Measurements from ENCODE around the gene UGT1A1. TPM values are rescaled to one million over a fixed set of nuclear protein-coding genes. Genes with fewer than 3 reads are reported as not detected.

The UGT1A1 gene
- total and polyA plus RNA-seq, 9 of the 15 experiments (the other 6 are each of a cell fraction or from before 2014, with no cell fraction given): not detected

DNA sequence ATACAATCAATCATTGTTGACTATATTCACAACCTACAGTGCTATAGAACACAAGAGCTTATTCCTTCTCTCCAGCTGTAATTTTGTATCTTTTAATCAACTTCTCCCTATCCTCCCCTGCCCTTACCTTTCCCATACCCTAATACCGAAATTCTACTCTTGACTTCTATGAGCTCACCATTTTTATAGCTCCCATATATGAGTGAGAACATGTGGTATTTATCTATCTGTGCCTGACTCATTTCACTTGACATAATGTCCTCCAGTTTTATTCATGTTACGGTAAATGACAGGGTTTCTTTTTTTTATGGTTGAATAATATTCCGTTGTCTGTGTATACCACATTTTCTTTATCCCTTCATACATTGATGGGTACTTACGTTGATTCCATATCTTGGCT lies 20.7 kb downstream of the UGT1A1 start:
- Histone ChIP-seq H3K36me3 (ENCODE audit: control insufficient read depth, insufficient read depth, low read length) (no peaks in the 10 kb centered on the region), H3K27ac (ENCODE audit: extremely low read depth, low read depth, low read length) (no peak overlapping the region), H3K9ac (ENCODE audit: insufficient read depth in 1 of 2, low read depth in 2 of 2, low read length in 2 of 2) (no peak overlapping the region), H3K4me2 (ENCODE audit: insufficient read depth, low read length) (no peak overlapping the region), H3K9me1 (ENCODE audit: control insufficient read depth, insufficient read depth, low read length) (no peaks in the 10 kb centered on the region), H3K4me1 (replicated peaks in 1 of 2; ENCODE audit: control insufficient read depth in 2 of 2, insufficient read depth in 2 of 2, low read length in 2 of 2) (no peaks in the 10 kb centered on the region), H3K4me3 (no peak overlapping the region), H3K9me3 (replicated peaks; ENCODE audit: control insufficient read depth, insufficient read depth, low read depth, low read length) (no peaks in the 10 kb centered on the region), H3K79me2 (ENCODE audit: control insufficient read depth, insufficient read depth, low read length) (no peaks in the 10 kb centered on the region), H4K20me1 (replicated peaks; ENCODE audit: control insufficient read depth, insufficient read depth, low read length) (no peaks in the 10 kb centered on the region), H2AFZ (ENCODE audit: low read depth, low read length) (no peak overlapping the region), H3K27me3 (ENCODE audit: control insufficient read depth in 2 of 2, insufficient read depth in 2 of 2, low read length in 2 of 2) (no peaks in the 10 kb centered on the region)
- intact Hi-C loops (cut with micrococcal nuclease): no loop called here
- DNase-seq (ENCODE audit: extremely low read depth in 1 of 4, low spot score in 3 of 4) (no peak), FAIRE-seq (no peak), ATAC-seq (no peak)
- POLR2A ChIA-PET: interaction anchor here (1.2 kb wide), 1 partner anchor 11 kb away, joined by 5 read pairs; no protein-coding TSS in a partner anchor
- in situ Hi-C loops (cut with MboI): no loop called here
- CTCF ChIA-PET (ENCODE audit: low intra/inter-chr PET ratio): no interaction called here
- 3% methylated on average over 4 of the region's 4 CpGs for WGBS (ENCODE audit: insufficient coverage, low coverage, missing lambda C conversion rate)
- no TSS peak for BruUV-seq (replicated peaks)
- TF ChIP-seq, protein P1, sequence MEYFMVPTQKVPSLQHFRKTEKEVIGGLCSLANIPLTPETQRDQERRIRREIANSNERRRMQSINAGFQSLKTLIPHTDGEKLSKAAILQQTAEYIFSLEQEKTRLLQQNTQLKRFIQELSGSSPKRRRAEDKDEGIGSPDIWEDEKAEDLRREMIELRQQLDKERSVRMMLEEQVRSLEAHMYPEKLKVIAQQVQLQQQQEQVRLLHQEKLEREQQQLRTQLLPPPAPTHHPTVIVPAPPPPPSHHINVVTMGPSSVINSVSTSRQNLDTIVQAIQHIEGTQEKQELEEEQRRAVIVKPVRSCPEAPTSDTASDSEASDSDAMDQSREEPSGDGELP (CRISPR knock-in tag; IDR thresholded peaks at IDR 0.05; ENCODE audit: borderline replicate concordance): no peak
- TF ChIP-seq MTA1 (IDR thresholded peaks at IDR 0.05; ENCODE audit: borderline replicate concordance) (no peak), MCM3 (IDR thresholded peaks at IDR 0.05) (no peak), BRCA1 (IDR thresholded peaks at IDR 0.05) (no peak), BRCA1 (CRISPR knock-in tag; IDR thresholded peaks at IDR 0.05) (no peak)

DNA sequence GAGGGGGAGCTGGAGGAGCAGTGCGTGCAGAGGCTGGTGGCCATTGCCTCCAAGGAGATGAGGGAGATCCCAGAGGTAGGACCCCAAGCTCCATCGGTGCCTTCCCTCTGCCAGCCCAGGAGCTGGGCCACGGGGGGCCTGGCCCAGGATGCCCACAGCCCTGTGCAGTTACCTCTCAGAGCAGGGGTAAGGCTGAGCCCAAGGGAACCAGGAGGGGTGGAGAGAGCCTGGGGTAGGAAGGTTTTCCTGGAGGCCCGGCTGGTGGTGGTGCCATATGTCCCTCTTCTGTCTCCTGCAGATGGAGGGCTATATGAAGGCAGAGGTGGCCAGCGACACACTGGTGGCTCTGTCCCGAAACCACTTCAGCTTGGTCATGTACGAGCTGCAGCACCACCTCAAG lies 29.5 kb downstream of the UGT1A1 start:
- H3K4me1 ChIP-seq (replicated peaks in 1 of 2; ENCODE audit: control insufficient read depth in 2 of 2, insufficient read depth in 2 of 2, low read length in 2 of 2): no peaks in the 10 kb centered on the region; a peak in 1 of 5 replicates
- no peak overlapping the region for H3K27ac ChIP-seq (ENCODE audit: extremely low read depth, low read depth, low read length)
- no peaks in the 10 kb centered on the region for H4K20me1 ChIP-seq (replicated peaks; ENCODE audit: control insufficient read depth, insufficient read depth, low read length)
- BruUV-seq (replicated peaks): no TSS peak
- no peaks in the 10 kb centered on the region for H3K9me3 ChIP-seq (replicated peaks; ENCODE audit: control insufficient read depth, insufficient read depth, low read depth, low read length)
- in situ Hi-C loops (cut with MboI): no loop called here
- no peak overlapping the region for H3K4me2 ChIP-seq (ENCODE audit: insufficient read depth, low read length)
- no peak for DNase-seq (ENCODE audit: extremely low read depth in 1 of 4, low spot score in 3 of 4)
- no peaks in the 10 kb centered on the region for H3K36me3 ChIP-seq (ENCODE audit: control insufficient read depth, insufficient read depth, low read length)
- no peaks in the 10 kb centered on the region for H3K9me1 ChIP-seq (ENCODE audit: control insufficient read depth, insufficient read depth, low read length)
- POLR2A ChIA-PET: no interaction called here
- no peak for FAIRE-seq
- 0% methylated on average over 4 of the region's 7 CpGs for WGBS (ENCODE audit: insufficient coverage, low coverage, missing lambda C conversion rate)
- peaks cover 0 to 41% of the 10 kb centered on the region in 2 experiments; a peak in 2 of 5 replicates for H3K27me3 ChIP-seq (ENCODE audit: control insufficient read depth in 2 of 2, insufficient read depth in 2 of 2, low read length in 2 of 2)
- CTCF ChIA-PET (ENCODE audit: low intra/inter-chr PET ratio): no interaction called here
- no peak overlapping the region for H3K9ac ChIP-seq (ENCODE audit: insufficient read depth in 1 of 2, low read depth in 2 of 2, low read length in 2 of 2)
- intact Hi-C loops (cut with micrococcal nuclease): no loop called here
- ATAC-seq: no peak
- TF ChIP-seq HDAC2 (IDR thresholded peaks at IDR 0.05): no peak
- TF ChIP-seq CHD1 (IDR thresholded peaks at IDR 0.05; ENCODE audit: low read length): no peak
- no peak for TF ChIP-seq NR1H2 (CRISPR knock-in tag; IDR thresholded peaks at IDR 0.05)
- TF ChIP-seq TCF3 (CRISPR knock-in tag; IDR thresholded peaks at IDR 0.05): no peak
- TF ChIP-seq, protein P2, sequence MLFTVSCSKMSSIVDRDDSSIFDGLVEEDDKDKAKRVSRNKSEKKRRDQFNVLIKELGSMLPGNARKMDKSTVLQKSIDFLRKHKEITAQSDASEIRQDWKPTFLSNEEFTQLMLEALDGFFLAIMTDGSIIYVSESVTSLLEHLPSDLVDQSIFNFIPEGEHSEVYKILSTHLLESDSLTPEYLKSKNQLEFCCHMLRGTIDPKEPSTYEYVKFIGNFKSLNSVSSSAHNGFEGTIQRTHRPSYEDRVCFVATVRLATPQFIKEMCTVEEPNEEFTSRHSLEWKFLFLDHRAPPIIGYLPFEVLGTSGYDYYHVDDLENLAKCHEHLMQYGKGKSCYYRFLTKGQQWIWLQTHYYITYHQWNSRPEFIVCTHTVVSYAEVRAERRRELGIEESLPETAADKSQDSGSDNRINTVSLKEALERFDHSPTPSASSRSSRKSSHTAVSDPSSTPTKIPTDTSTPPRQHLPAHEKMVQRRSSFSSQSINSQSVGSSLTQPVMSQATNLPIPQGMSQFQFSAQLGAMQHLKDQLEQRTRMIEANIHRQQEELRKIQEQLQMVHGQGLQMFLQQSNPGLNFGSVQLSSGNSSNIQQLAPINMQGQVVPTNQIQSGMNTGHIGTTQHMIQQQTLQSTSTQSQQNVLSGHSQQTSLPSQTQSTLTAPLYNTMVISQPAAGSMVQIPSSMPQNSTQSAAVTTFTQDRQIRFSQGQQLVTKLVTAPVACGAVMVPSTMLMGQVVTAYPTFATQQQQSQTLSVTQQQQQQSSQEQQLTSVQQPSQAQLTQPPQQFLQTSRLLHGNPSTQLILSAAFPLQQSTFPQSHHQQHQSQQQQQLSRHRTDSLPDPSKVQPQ (CRISPR knock-in tag; IDR thresholded peaks at IDR 0.05; ENCODE audit: borderline replicate concordance): no peak
- no peak for TF ChIP-seq CREBBP (IDR thresholded peaks at IDR 0.05; ENCODE audit: low read depth, low read length)
- no peak for TF ChIP-seq NFYB (IDR thresholded peaks at IDR 0.05; ENCODE audit: extremely low read depth, insufficient read length)
- TF ChIP-seq NCOA4 (IDR thresholded peaks at IDR 0.05; ENCODE audit: partially characterized antibody): no peak
- TF ChIP-seq DNMT1 (IDR thresholded peaks at IDR 0.05): no peak
- H2AFZ ChIP-seq (ENCODE audit: low read depth, low read length): no peak overlapping the region
- H3K79me2 ChIP-seq (ENCODE audit: control insufficient read depth, insufficient read depth, low read length): no peaks in the 10 kb centered on the region
- no peak overlapping the region for H3K4me3 ChIP-seq
